HFF-Myc (cell line): ENCODE data around the gene CDH6.

Source experiments
- DNase-seq: peaks from one replicate; pipeline ENCODE4 v3.0.0-alpha.2; 2011; ENCODE audit warnings: low read depth; ENCODE audit errors: extremely low read depth
- H3K4me3 ChIP-seq: replicated peaks from 2 replicates; pipeline ENCODE4 v1.5.1; 2011; ENCODE audit warnings: low read depth, mild to moderate bottlenecking, control low read depth, low read length
- TF ChIP-seq, protein P1 (sequence below): IDR thresholded peaks from 2 replicates; pipeline ENCODE4 v1.5.1; 2012; ENCODE audit warnings: mild to moderate bottlenecking, low read depth, low read length, control low read depth; ENCODE audit errors: missing control alignments

The CDH6 gene

DNA sequence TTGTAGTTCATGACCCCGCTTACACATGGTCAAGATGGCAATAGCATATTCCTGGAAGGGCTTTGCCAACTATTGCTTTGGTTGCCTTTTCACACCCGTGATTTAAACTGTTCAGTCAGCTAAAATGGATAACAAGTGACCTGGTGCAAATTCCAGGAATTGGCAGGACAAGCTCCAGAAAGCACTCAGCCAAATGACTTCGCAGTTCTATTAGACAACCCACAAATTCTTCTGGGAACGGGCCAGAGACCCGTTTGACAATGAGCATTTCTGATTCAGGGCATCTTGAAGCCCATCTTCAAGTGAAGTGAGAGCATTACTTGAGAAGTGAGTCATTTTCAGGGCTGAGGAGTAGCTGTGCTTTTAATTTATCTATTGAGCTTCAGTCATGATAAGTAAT is 173.5 kb downstream of the CDH6 start:
- TF ChIP-seq, protein P1, sequence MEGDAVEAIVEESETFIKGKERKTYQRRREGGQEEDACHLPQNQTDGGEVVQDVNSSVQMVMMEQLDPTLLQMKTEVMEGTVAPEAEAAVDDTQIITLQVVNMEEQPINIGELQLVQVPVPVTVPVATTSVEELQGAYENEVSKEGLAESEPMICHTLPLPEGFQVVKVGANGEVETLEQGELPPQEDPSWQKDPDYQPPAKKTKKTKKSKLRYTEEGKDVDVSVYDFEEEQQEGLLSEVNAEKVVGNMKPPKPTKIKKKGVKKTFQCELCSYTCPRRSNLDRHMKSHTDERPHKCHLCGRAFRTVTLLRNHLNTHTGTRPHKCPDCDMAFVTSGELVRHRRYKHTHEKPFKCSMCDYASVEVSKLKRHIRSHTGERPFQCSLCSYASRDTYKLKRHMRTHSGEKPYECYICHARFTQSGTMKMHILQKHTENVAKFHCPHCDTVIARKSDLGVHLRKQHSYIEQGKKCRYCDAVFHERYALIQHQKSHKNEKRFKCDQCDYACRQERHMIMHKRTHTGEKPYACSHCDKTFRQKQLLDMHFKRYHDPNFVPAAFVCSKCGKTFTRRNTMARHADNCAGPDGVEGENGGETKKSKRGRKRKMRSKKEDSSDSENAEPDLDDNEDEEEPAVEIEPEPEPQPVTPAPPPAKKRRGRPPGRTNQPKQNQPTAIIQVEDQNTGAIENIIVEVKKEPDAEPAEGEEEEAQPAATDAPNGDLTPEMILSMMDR = no peak
- DNase-seq = no peak
- no peak overlapping the region for H3K4me3 ChIP-seq

DNA sequence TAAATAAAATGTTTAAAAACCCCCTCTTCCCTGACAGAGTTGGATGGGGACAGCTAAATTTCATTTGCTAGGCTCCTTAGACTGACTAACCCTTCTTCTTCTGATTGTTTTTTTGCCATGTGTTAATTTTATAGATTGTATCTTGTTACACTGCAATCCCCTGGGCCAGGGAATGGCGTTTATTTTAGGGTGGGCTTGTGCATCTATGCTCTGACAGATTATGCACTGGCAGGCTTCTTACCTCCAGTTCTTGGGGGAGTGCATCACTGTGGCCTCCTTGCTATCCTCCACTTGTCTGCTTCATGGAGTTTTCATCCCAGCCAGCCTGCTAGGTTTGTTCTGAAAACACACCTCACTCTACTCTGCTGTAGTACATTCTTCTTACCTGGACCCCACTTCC is 178.6 kb downstream of the CDH6 start:
- H3K4me3 ChIP-seq = no peak overlapping the region
- DNase-seq = no peak
- TF ChIP-seq, protein P1 = no peak

DNA sequence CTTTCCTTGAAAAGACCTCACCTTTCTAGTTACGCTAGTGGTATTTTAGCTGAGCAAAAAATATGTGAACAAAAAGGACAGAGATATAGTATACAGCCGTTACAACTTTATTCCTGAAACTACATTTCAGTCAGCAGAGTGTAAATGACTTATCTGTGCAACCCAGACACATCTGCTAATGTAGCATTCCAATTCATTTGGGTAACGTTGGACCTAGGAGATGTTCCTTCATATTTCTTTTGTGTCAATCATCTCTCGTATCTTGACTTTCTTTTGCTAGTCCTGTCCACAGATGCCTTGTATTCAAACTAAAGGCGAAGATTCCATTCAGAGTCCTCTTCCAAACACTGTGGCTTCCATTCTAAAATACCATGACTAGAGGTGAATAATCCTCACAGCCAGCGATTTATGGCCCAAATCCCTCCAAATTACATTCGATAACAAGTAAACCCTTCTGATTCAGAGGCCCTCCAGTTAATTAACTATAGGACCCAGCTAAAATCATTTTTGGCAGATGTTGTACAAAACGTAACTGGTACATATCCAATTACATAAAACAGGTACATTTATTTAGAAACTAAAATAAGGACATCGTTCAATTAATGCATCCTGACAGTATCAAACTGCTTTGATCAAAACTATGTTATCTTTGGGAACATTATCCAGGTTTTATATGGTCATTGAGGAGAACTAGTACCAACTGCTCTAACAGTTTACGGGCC is 182.7 kb downstream of the CDH6 start:
- no peak overlapping the region for H3K4me3 ChIP-seq
- no peak for DNase-seq
- TF ChIP-seq, protein P1 = no peak

DNA sequence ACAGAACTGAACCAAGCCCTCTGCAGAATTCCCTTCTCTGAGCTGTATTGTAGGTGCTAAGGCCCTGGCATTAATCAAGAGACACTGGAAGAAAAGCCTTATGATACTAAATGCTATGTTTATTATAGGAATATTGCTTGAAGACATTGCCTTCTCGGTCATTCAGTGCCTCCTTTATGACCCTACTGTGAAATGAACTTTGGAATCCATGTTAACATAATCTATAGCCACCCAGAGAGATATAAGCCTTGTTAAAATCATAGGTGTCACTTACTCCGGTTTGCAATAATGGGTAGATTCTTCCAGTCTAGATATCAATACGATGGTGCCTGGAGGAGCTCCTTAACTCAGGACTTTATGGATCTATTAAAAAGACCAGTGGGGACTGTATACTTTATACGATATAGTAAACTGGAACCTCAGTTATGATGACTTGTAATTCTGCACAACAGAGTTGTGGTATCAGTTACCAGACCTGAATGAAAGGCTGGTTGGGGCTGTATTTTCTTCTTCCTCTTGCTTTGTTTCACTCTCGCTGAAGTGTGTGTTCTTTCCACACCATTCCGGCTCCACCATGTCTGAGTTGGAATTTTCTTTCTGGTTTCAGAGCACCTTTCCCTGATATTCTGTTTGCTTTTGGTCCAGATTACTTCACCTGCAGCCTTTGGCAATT is 183.9 kb downstream of the CDH6 start:
- H3K4me3 ChIP-seq = no peak overlapping the region
- TF ChIP-seq, protein P1 = no peak
- DNase-seq = no peak

DNA sequence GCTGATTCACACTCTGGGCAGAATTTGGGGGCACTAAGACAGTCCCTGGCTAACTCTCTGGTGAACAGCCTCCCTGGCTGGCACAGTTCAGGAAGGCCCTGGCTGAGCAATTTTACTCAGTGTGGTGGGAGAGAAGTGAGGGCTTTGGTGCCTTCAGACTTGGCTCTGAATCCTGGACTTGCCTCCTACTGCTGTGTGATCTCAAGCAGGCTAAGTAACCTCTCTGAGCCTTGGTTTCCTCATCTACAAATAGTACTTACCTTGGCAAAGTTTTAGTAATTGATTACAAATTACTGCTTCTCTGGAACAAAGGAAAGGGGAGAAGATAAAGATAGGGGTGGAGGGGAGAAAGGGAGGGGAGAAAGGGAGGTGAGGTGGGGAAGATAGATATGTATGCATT is 184.7 kb downstream of the CDH6 start:
- TF ChIP-seq, protein P1 = no peak
- DNase-seq = no peak

More for the DNA sequence above, 184.7 kb downstream of the CDH6 start:
- no peak overlapping the region for H3K4me3 ChIP-seq
